ENCODE data around the gene KMT2E.

DNA sequence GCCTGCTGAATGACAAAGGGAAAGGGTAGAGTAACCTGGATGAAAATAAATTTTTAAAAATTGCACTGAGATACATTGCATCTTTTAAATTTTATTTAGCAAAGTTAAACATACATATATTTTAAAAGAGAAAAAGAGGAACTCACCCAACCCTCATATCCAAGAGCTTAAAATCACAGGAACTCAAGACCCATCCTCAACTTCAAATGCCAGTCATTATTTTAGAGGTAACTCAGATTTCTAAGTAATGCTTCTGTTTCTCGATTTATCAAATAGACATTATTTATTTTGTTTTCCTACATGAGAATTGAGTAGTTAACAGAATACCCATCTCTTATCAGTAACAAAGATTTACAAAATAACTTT, 32.4 kb upstream of the KMT2E start:
- TF ChIP-seq, protein P1, sequence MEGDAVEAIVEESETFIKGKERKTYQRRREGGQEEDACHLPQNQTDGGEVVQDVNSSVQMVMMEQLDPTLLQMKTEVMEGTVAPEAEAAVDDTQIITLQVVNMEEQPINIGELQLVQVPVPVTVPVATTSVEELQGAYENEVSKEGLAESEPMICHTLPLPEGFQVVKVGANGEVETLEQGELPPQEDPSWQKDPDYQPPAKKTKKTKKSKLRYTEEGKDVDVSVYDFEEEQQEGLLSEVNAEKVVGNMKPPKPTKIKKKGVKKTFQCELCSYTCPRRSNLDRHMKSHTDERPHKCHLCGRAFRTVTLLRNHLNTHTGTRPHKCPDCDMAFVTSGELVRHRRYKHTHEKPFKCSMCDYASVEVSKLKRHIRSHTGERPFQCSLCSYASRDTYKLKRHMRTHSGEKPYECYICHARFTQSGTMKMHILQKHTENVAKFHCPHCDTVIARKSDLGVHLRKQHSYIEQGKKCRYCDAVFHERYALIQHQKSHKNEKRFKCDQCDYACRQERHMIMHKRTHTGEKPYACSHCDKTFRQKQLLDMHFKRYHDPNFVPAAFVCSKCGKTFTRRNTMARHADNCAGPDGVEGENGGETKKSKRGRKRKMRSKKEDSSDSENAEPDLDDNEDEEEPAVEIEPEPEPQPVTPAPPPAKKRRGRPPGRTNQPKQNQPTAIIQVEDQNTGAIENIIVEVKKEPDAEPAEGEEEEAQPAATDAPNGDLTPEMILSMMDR (IDR thresholded peaks at IDR 0.05) = no peak
- TF ChIP-seq POLR2A (IDR thresholded peaks at IDR 0.05) = no peak
